ENCODE measurements around the gene SAP25.

DNA sequence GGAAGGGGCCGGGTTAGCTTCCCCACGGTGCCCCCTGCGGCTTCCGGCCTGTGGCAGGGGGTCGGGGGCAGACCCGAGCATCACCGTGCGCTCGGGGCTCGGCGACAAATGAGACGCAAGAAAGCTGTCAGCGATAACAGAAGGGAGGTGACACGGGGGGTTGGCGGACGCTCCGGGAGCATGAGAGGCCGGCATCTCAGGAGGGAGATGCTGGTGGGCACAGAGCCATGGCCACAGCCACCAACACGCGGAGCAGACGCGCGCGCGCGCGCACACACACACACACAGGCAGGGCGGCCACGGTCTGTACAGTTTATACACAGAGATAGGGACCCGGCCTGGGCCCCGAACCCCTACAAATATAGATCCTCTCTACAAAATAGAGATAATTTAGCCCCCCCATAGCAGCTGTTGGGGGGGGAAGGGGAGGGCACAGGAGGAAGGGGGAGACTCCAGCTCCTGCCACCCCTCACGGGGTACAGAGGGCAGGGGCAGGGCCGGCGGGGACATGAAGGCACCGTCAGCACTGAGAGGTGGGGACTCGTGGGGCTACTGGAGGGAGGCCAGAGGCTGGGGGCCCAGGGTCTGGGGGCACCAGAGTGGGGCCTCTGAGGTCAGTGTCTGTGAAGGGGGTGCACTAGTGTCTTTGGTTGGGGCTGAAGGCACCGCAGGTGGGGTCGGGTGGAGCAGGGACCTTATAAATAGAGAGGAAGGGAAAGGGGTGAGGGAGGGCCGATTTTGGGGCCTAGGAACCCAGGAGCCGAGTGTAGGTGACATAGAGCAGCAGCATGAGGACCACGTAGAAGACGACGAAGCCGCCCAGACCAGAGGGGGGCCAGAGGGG is 884 bp upstream of the SAP25 start:
- no peak for TF ChIP-seq ZNF274 (IDR thresholded peaks at IDR 0.05; ENCODE audit: low read depth, low read length)
- TF ChIP-seq SUZ12 (IDR thresholded peaks at IDR 0.05; ENCODE audit: extremely low read depth, insufficient read depth, insufficient read length) = no peak
